Hematopoietic multipotent progenitor cell treated with erythropoietin and hydrocortisone succinate and interleukin-3 and kit ligand, for 8 days (in vitro differentiated cells): Measurements from ENCODE around the gene PBX1.
"Not testable (repeated sequence)": the region's sequence is repeated elsewhere in the genome, so short reads cannot be mapped to it uniquely, and the experiment has no call there.

Experiments used
- DNase-seq: peaks from one replicate; pipeline ENCODE4 v3.0.0-alpha.2; 2015

The PBX1 gene

DNA sequence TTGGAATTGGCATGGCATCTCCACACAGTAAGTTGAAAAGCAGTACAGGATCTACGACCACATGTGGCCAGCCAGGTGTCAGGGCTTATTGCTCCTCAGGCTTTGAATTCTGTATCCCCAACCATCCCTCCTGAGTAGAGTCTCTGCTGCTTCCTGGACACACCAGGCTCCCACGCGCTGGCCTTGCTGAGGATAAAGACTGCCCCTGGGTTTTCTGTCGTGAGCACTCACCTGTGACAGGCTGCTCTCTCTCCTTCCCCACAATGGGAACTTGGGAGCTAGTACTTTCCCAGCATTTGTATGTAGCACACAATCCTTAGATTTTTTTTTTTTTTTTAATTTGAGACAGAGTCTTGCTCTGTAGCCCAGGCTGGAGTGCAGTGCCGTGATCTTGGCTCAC lies 33.6 kb downstream of the PBX1 start:
- DNase-seq, result no peak

DNA sequence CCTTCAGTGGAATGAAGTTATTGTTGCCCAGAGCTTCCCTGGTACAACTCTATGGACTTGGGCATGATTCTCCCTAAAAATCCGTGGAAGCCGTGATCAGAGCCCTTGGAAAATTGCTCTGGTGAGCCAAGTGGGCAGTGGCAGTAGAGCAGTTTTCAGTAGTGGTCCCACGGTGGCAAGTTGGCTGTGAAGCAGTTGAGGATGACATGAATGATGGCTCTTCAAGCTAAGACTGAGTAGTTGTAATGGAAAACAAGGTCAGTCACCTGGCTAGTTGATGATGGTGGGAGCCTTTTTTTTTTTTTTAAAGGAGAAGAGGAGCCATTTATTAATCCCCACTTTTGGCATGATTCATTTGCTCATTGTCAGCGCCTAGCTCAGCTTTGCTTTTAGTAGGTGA lies 36.2 kb downstream of the PBX1 start:
- no peak for DNase-seq

GRCh38 chr1:164596172-164596571 lies 37.2 kb downstream of the PBX1 start:
- DNase-seq, result no peak

DNA sequence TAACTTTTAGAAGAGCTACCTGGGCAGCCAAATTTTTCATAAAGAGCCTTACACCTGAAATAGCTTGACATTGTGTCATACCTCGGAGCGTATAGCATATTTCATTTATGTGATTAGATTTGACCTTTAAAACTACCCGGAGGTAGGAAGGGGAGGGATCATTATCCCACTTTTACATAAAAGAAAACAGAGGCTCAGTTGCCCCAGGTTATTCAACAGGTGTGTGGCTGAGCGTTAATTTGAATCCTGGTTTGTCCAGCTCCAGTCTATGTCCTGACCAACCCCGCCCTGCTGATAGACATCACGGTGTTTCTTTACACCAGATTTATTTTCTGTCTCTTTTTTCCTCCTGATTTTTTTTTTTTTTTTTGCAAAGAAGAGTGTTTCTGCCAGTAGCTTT lies 39.7 kb downstream of the PBX1 start:
- no peak for DNase-seq

DNA sequence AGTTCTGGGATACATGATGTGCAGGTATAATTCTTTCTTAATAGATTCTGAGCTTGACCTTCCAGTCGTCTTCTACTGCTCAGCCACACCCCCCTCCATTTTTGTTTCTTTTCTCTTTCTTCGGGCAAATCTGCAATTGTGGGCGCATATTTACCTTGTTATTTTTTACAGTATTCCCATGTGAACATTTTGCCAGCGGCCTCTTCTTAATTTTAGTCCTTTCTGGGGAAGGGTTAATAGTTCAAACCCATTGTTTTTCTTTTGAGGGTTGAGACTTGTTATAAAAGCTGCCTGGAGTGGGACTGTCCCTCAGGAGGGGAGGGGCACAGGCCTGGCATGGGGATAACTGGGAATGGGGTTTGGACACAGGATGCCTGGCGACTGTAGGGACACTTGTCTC lies 40.3 kb downstream of the PBX1 start:
- DNase-seq, result no peak

DNA sequence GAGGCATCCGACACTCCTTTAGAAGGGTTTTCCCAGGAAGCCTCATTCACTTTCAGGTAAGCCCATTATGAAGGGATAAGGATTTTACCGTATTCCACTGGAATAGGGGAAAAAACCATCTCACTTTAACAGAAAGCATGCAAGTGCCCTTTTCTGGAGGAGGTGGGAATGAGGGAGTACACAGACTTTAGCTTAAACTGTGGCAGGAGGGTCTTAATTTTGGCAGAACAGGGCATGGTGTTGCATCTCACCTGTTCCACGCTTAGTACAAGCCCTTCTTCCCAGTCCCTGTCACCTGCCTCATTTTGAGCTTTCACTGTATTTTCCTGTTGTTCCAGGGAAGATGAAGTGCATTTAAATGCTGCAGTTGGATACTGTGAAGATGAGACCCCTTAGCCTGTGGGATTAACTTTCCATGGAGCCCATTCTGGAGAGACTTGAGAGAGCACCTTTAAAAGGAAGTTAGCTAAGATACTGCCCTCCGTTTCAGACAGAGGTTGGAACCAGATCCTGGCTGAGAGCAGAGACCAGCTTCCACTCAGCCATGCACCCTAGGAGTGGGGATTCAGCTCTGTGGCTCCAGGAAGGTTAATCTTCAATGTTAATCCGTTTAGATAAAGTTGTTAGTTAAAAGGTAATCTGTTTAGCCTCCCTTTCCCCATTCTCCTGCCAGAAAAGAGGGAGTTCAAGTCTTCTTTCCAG lies 42.6 kb downstream of the PBX1 start:
- DNase-seq, result no peak

- no peak for DNase-seq
These were observed 43.1 kb downstream of the PBX1 start for GRCh38 chr1:164602101-164602422.

- no peak for DNase-seq
These were observed 43.6 kb downstream of the PBX1 start for GRCh38 chr1:164602480-164603093.

DNA sequence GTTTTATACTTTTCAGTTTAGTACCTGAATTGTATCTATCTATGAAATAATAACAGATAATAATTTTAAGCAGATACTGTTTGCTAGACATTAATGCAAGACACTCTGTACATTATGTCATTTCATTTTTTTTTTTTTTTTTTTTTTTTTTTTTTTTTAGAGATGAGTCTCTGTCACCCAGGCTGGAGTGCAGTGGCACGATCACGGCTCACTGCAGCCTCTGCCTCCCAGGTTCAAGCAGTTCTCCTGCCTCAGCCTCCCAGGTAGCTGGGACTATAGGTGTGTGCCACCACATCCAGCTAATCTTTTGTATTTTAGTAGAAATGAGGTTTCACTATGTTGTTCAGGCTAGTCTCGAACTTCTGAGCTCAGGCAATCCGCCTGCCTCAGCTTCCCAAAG lies 44.8 kb downstream of the PBX1 start:
- DNase-seq, result not testable (repeated sequence)

GRCh38 chr1:164604541-164604940 lies 45.6 kb downstream of the PBX1 start:
- DNase-seq, result no peak

DNA sequence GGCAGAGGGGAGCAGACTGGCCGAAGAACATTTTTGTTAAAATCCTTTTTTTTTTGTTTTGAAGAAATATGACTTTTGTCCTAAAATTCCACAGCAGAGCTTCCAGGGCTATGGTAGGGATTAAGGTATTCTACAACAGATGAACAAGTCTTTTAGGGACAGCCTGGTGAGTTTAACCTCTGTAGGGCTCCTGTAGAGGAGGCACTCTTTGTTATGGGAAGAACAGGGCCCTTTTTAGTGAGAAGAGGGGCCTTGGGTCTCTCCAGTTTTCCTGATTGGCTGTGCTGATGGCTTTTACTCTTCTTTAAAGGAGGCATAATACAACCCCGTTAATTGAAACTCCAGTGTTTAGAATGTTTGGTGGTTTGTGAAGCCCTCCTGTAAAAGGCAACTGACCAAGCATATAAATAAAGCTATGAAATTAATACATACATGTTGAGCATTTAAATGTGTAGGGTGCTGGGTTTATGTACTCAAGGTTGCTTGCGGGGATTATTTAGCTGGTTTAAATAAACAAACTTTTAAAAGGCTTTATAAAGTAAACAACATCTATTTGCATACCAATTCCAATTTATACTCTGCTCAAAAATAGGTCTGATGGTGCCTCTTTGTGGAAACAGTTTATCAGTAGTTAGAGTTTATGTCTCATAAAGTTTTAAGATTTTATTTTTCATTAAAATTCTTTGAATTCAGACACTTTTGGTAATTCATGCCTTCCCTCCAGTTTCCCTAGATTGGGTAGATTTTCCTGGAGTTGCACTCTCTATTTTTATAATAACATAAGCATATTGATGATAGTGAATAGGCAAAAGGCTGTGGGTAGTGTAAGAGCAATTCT lies 46.5 kb downstream of the PBX1 start:
- no peak for DNase-seq

- no peak for DNase-seq
These were observed 48.4 kb downstream of the PBX1 start for GRCh38 chr1:164607351-164607750.

GRCh38 chr1:164608651-164609057 lies 49.7 kb downstream of the PBX1 start:
- no peak for DNase-seq

DNA sequence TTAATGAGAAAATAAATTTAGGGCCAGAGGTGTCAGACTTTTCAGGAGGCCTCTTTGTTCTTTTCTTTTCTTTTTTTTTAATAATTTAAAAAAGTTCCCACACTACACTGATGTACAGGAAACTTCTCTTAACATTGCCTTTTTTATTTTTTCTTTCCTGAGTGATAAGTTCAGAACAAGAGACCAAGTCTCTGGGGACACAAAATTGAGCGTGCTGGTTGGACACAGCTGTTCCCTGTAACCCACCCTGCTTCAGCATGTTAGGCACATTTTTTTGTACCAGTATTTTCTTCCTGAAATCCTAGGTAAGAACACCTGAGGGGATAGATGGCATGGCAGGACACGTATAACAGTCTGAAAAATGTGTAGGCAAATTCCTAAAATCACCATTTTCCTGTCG lies 50.1 kb downstream of the PBX1 start:
- no peak for DNase-seq

GRCh38 chr1:164610538-164611222 lies 51.7 kb downstream of the PBX1 start:
- no peak for DNase-seq

GRCh38 chr1:164611754-164612642 lies 53.0 kb downstream of the PBX1 start:
- no peak for DNase-seq

DNA sequence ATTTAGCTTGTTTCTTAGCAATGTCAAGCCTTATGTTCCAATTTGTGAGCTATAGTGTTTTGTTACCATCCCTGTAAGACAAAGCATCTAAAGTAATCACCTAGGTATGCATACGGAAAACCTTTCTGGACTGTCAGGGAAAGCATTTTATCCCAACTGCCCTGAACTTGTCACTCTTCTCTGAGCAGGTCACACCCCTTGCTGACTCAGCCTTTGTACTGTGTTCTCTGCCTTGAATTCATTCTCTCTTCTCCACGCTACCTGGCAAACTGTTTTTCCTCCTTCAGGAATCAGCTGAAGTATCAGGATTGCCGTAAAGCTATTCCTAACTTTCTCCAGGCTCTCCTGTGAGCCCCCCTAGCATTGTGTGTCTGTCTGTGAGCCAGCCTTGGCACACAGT lies 54.2 kb downstream of the PBX1 start:
- DNase-seq, result no peak

DNA sequence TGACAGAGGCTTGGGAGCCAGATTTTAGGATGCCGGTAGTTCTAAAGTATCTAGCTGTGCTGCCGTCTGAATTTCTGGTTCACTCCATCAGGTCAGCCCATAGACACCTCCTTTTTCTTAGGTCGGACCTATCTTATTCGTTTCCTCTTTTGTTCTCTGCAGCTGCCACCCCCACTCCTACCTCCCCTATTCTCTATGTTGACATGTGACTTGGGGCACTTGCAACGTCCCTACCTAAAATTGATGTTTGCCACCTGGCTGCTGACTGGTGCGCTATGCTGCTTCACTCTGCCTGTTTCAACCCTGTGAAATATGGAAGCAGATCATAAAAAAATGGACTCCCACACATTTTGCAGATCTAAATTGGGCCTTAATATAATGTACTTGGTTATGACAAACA lies 55.3 kb downstream of the PBX1 start:
- no peak for DNase-seq

- peak; percentile 38 for DNase-seq
These were observed 58.6 kb downstream of the PBX1 start for GRCh38 chr1:164617377-164618201.

- no peak for DNase-seq
These were observed 59.2 kb downstream of the PBX1 start for GRCh38 chr1:164618202-164618564.

DNA sequence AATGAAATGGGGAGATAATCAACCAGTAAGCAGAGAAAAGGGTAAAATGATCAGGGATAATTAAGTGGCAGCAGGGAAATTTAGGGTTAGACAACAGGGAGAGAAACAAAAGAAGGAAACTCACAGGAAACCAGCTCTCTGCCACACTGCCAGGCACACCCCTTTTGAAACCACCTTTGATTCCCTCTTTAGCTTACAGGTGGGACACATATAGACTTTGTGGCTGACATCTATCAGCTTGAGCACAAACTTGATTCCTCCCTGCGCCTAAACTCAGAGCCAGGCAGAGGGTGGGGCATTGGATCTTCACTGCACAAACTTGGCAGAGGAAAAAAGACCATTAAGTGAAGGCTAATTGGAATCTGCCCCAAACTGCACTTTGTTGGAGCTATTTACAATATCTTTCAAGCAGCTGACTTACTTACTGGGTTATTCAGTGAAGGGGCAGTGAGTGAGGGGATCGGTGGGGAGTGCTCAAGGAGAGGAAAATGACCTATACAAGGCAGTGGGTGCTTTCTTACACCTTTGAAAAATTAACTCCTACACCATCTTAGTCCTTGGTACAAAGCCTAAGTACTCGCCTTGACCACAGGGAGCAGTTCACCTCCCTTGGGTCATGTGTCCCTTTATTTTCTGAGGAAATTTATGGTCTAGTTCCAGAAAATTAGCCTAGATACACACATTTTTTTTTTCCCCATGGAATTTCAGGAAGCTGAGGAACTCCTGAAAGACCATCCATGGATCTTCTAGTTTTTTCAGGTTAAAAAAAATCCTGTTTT lies 60.2 kb downstream of the PBX1 start:
- DNase-seq, result no peak
